Ascending aorta (tissue), 2 donors: ENCODE measurements around the gene ATP6V1B1. TPM values are rescaled to one million over a fixed set of nuclear protein-coding genes. Genes with fewer than 3 reads are reported as not detected.

Experiments used
- DNase-seq, 2 donors: peaks; one replicate each; pipeline ENCODE4 v3.0.0-alpha.2; 2019; ENCODE audit warnings: low spot score in 2 of 2
- H3K27ac ChIP-seq, 2 donors: fragments of 200-600 bp; sonication (generic); one replicate each; pipeline ENCODE4 v1.5.1; 2016 to 2017; ENCODE audit warnings: mild to moderate bottlenecking in 1 of 2
- H3K27me3 ChIP-seq: fragments of 200-600 bp; sonication (generic); one replicate; pipeline ENCODE4 v1.5.1; 2017
- H3K36me3 ChIP-seq, 2 donors: fragments of 200-600 bp; sonication (generic); one replicate each; pipeline ENCODE4 v1.5.1; 2016
- H3K4me1 ChIP-seq, 2 donors: fragments of 200-600 bp; sonication (generic); one replicate each; pipeline ENCODE4 v1.5.1; 2016 to 2017; ENCODE audit warnings: mild to moderate bottlenecking in 1 of 2
- H3K4me3 ChIP-seq, 2 donors: fragments of 200-600 bp; sonication (generic); one replicate each; pipeline ENCODE4 v1.5.1; 2016 to 2017; ENCODE audit warnings: mild to moderate bottlenecking in 1 of 2
- H3K9me3 ChIP-seq, 2 donors: fragments of 200-600 bp; sonication (generic); one replicate each; pipeline ENCODE4 v1.5.1; 2016
- CTCF ChIP-seq, 3 experiments: fragments of 200-600 bp in 2 of 3; fragments of 450-650 bp in 1 of 3; sonication (generic) in 2 of 3; IDR thresholded peaks; one replicate each; pipeline ENCODE4 v1.5.1; 2016 to 2019; ENCODE audit warnings: antibody characterized with exemption in 3 of 3, mild to moderate bottlenecking in 1 of 3, moderate library complexity in 1 of 3
- intact Hi-C: fragments of 100-400 bp; cut with DNase I; formaldehyde crosslinking; loops from one replicate; pipeline ENCODE4 v1.15.1; 2023
- total RNA-seq: library from RNA; depleted of rRNA; stranded (reverse); fragments of >200 nt; gene quantifications from one replicate; pipeline ENCODE4 v1.1.0, GENCODE V29; 2016

The ATP6V1B1 gene
- total RNA-seq, 1 donor from 2014 or later, result not detected

- DNase-seq, result no peak
- H3K4me1 ChIP-seq, result peaks cover 0 to 4% of the 10 kb centered on the region in 2 donors
- no peaks in the 10 kb centered on the region for H3K27me3 ChIP-seq
- no peaks in the 10 kb centered on the region for H3K36me3 ChIP-seq
- H3K4me3 ChIP-seq, result no peak overlapping the region
- no peak overlapping the region for H3K27ac ChIP-seq
- TF ChIP-seq CTCF (IDR thresholded peaks at IDR 0.05), result no peak
- intact Hi-C loops, result no loop called here
- H3K9me3 ChIP-seq, result no peaks in the 10 kb centered on the region
Observed at GRCh38 chr2:70961648-70961994, 25.9 kb downstream of the ATP6V1B1 start.

- peaks cover 0 to 4% of the 10 kb centered on the region in 2 donors for H3K4me1 ChIP-seq
- H3K9me3 ChIP-seq, result no peaks in the 10 kb centered on the region
- no peak overlapping the region for H3K4me3 ChIP-seq
- no peak overlapping the region for H3K27ac ChIP-seq
- DNase-seq, result peak in 1 of 2 donors; percentile 50
- H3K36me3 ChIP-seq, result no peaks in the 10 kb centered on the region
- intact Hi-C loops, result no loop called here
- TF ChIP-seq CTCF (IDR thresholded peaks at IDR 0.05), result no peak
- no peaks in the 10 kb centered on the region for H3K27me3 ChIP-seq
Observed at GRCh38 chr2:70962211-70962884, 26.6 kb downstream of the ATP6V1B1 start.

- intact Hi-C loops, result no loop called here
- Histone ChIP-seq H3K27ac (no peak overlapping the region), H3K9me3 (no peaks in the 10 kb centered on the region), H3K27me3 (no peaks in the 10 kb centered on the region), H3K36me3 (no peaks in the 10 kb centered on the region), H3K4me1 (peaks cover 0 to 4% of the 10 kb centered on the region in 2 donors), H3K4me3 (no peak overlapping the region)
- peak in 1 of 2 donors; percentile 60 for DNase-seq
- TF ChIP-seq CTCF (IDR thresholded peaks at IDR 0.05), result no peak
Observed at GRCh38 chr2:70962885-70963878, 27.5 kb downstream of the ATP6V1B1 start.

- Histone ChIP-seq H3K36me3 (no peaks in the 10 kb centered on the region), H3K27ac (no peak overlapping the region), H3K9me3 (no peaks in the 10 kb centered on the region), H3K4me3 (no peak overlapping the region), H3K27me3 (no peaks in the 10 kb centered on the region), H3K4me1 (peaks cover 0 to 4% of the 10 kb centered on the region in 2 donors)
- intact Hi-C loops, result no loop called here
- no peak for TF ChIP-seq CTCF (IDR thresholded peaks at IDR 0.05)
- peak in 1 of 2 donors; percentile 51 for DNase-seq
Observed at GRCh38 chr2:70964133-70964532, 28.4 kb downstream of the ATP6V1B1 start.

GRCh38 chr2:70964596-70965386, 29.1 kb downstream of the ATP6V1B1 start:
- no peak overlapping the region for H3K27ac ChIP-seq
- peak in 1 of 2 donors; percentile 80 for DNase-seq
- TF ChIP-seq CTCF (IDR thresholded peaks at IDR 0.05), result peak; percentile 73 to 90 (median 78)
- H3K9me3 ChIP-seq, result no peaks in the 10 kb centered on the region
- no peaks in the 10 kb centered on the region for H3K27me3 ChIP-seq
- intact Hi-C loops, result loop anchor here (1.0 kb wide), 1 partner anchor 37 kb away; no protein-coding TSS in a partner anchor
- peaks cover 0 to 4% of the 10 kb centered on the region in 2 donors for H3K4me1 ChIP-seq
- H3K4me3 ChIP-seq, result peak overlapping the region; percentile 63 to 68
- no peaks in the 10 kb centered on the region for H3K36me3 ChIP-seq
